GM19238 (cell line): ENCODE data around the gene LAS1L.
"Not testable (repeated sequence)": the region's sequence is repeated elsewhere in the genome, so short reads cannot be mapped to it uniquely, and the experiment has no call there.

Experiments
- DNase-seq: peaks from one replicate; pipeline ENCODE4 v3.0.0; 2011; ENCODE audit warnings: low spot score; ENCODE audit not compliant: insufficient read length

LAS1L gene

GRCh38 chrX:65534450-65535292, at the start of gene LAS1L:
TSS of gene LAS1L (minus strand) at chrX:65534787. CDS start at chrX:65534715, 72 bp downstream.
- peak; percentile 84 for DNase-seq

GRCh38 chrX:65582450-65583082, 48.0 kb upstream of the LAS1L start:
- no peak for DNase-seq

- DNase-seq: peak; percentile 53
Measured at GRCh38 chrX:65581661-65582339, 47.2 kb upstream of the LAS1L start.

- DNase-seq: no peak
Measured at GRCh38 chrX:65578346-65578745, 43.8 kb upstream of the LAS1L start.

GRCh38 chrX:65576160-65576559, 41.6 kb upstream of the LAS1L start:
- DNase-seq: no peak

GRCh38 chrX:65575022-65575421, 40.4 kb upstream of the LAS1L start:
- no peak for DNase-seq

- DNase-seq: no peak
Measured at GRCh38 chrX:65574356-65574755, 39.8 kb upstream of the LAS1L start.

- no peak for DNase-seq
Measured at GRCh38 chrX:65572971-65573370, 38.4 kb upstream of the LAS1L start.

GRCh38 chrX:65562850-65563249, 28.3 kb upstream of the LAS1L start:
- not testable (repeated sequence) for DNase-seq

GRCh38 chrX:65551489-65552339, 17.1 kb upstream of the LAS1L start:
- DNase-seq: no peak

- DNase-seq: no peak
Measured at GRCh38 chrX:65551086-65551485, 16.5 kb upstream of the LAS1L start.

- no peak for DNase-seq
Measured at GRCh38 chrX:65545456-65545855, 10.9 kb upstream of the LAS1L start.

- DNase-seq: no peak
Measured at GRCh38 chrX:65537229-65537628, 2.6 kb upstream of the LAS1L start.

GRCh38 chrX:65536291-65536690, 1.7 kb upstream of the LAS1L start:
- DNase-seq: no peak

- DNase-seq: no peak
Measured at GRCh38 chrX:65532016-65532415, 2.6 kb downstream of the LAS1L start.

- peak; percentile 55 for DNase-seq
Measured at GRCh38 chrX:65528705-65529340, 5.8 kb downstream of the LAS1L start.

- DNase-seq: no peak
Measured at GRCh38 chrX:65528293-65528692, 6.3 kb downstream of the LAS1L start.

GRCh38 chrX:65524139-65524538, 10.4 kb downstream of the LAS1L start:
- DNase-seq: no peak

GRCh38 chrX:65522739-65523372, 11.7 kb downstream of the LAS1L start:
- DNase-seq: no peak

GRCh38 chrX:65519530-65519929, 15.1 kb downstream of the LAS1L start:
- not testable (repeated sequence) for DNase-seq
